ENCODE results near the gene SLC4A1AP. TPM values are rescaled to one million over a fixed set of nuclear protein-coding genes. Genes with fewer than 3 reads are reported as not detected.

The SLC4A1AP gene
- total RNA-seq, 1 donor from 2014 or later, result 23.4 TPM

DNA sequence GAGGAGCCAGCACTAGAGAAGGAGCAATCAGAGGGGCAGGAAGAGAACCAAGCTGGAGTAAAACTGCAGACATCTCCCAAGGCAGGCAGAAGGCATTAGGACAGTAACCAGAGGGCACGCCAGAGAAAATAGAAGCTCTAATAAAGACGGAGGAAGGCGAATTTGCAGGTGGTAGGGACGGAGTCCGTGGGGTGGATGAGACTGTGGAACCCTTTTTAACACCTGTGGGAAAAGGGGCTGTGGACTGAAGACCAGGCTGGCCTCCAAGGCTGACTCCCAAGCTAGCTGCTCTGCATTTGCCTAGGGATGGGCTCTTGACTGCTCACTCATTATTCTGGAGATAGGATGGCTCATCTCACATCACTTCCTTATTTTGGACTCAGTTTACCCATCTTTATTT lies 49.5 kb downstream of the SLC4A1AP start:
- no peak for DNase-seq (ENCODE audit: low spot score)
- intact Hi-C loops (cut with DNase I), result no loop called here

DNA sequence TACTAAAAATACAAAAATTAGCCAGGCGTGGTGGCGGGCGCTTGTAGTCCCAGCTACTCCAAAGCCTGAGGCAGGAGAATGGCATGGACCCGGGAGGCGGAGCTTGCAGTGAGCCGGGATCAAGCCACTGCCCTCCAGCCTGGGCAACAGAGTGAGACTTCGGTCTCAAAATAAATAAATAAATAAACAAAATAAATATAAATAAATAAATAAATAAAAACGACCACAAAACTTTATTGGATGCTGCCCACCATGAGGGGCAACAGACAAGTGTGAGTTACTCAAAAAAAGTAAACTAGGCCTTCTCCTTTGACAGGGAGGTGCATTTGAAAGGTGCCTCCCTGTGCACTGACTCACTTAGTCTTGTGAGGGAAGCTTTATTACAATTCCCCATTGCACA lies 50.4 kb downstream of the SLC4A1AP start:
- DNase-seq (ENCODE audit: low spot score), result no peak
- intact Hi-C loops (cut with DNase I), result loop anchor here (2.0 kb wide), 1 partner anchor 679 kb away; the partner anchor contains the start of gene FOSL2

DNA sequence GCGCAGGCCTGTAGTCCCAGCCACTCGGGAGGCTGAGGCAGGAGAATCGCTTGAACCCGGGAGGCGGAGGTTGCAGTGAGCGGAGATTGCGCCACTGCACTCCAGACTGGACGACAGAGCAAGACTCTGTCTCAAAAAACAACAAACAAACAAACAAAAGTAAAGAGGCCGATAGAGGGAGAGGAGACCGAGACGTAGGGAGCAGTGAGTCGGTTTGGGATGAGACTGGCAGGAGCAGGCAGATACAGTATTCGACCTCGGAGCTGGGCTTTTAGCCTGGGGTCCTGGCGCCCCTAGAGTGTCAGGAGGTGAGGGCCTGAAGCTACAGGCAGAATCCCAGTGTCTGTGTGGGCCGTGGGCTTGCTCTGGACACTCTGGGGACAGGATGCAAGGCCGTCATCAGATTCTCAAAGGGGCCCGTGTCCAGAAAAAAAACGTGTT lies 51.2 kb downstream of the SLC4A1AP start:
- DNase-seq (ENCODE audit: low spot score), result no peak
- intact Hi-C loops (cut with DNase I), result loop anchor here (2.0 to 5.0 kb wide), 2 partner anchors 82 to 678 kb away; partner anchors contain the start of gene FOSL2

- intact Hi-C loops (cut with DNase I), result loop anchor here (2.0 to 5.0 kb wide), 2 partner anchors 82 to 677 kb away; partner anchors contain the start of gene FOSL2
- DNase-seq (ENCODE audit: low spot score), result peak; percentile 89
Measured at GRCh38 chr2:27715318-27716210, 51.9 kb downstream of the SLC4A1AP start.

- DNase-seq (ENCODE audit: low spot score), result no peak
- intact Hi-C loops (cut with DNase I), result loop anchor here (5.0 kb wide), 1 partner anchor 81 kb away; no protein-coding TSS in a partner anchor
Measured at GRCh38 chr2:27716301-27717069, 52.8 kb downstream of the SLC4A1AP start.

DNA sequence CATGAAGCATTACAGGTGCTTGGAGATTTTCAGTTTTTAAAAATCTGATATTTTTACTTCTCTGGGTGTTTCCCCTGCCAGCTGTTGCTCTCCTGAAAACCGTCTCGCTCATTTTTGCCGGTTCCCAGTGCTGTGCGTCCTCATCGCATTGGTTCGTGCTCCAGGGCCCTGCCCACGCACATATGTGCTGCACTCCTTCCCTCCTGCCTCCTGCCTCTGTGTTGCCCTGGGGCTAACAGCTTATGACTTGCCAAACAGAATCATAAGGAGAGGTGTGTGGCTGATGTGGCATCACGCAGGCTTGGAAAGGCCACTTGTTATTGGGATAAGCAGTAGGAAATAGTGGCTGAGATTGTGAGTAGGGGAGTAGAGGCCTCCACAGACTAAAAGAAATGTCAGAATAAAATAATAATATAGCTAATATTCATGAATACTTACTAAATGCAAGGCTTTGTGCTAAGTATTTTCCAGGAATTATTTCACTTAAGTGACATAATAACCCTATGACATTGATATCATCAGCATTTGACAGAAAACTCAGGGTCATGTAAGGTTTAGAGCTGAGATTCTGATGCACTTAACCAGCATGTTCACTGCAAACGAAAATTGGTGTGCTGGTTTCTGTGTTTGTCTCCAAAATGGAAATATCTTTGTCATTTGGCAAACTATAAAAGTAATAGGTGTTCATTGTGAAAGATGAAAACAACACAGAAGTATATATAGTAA lies 53.5 kb downstream of the SLC4A1AP start:
- intact Hi-C loops (cut with DNase I), result loop anchor here (5.0 kb wide), 1 partner anchor 80 kb away; no protein-coding TSS in a partner anchor
- no peak for DNase-seq (ENCODE audit: low spot score)

- DNase-seq (ENCODE audit: low spot score), result no peak
- intact Hi-C loops (cut with DNase I), result no loop called here
Measured at GRCh38 chr2:27720004-27720551, 56.4 kb downstream of the SLC4A1AP start.

DNA sequence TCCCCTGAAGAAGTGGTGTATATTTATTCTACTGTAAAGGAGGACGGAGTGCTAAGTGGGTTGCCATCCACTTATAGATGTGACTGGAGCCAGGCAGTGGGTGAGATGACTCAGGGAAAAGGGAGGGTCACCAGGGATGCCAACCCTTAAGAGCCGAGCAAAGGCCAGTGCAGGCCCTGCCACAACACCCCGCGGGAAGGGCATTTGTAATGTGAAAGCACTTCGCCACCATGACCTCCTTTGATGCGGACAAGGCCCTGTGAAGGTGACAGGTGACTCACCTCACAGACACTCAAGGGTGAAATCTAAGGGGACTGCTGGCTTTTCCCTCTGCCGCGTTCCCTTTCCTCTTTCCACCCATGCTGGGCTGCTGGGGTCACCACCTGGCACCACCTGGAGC lies 57.6 kb downstream of the SLC4A1AP start:
- DNase-seq (ENCODE audit: low spot score), result no peak
- intact Hi-C loops (cut with DNase I), result no loop called here

DNA sequence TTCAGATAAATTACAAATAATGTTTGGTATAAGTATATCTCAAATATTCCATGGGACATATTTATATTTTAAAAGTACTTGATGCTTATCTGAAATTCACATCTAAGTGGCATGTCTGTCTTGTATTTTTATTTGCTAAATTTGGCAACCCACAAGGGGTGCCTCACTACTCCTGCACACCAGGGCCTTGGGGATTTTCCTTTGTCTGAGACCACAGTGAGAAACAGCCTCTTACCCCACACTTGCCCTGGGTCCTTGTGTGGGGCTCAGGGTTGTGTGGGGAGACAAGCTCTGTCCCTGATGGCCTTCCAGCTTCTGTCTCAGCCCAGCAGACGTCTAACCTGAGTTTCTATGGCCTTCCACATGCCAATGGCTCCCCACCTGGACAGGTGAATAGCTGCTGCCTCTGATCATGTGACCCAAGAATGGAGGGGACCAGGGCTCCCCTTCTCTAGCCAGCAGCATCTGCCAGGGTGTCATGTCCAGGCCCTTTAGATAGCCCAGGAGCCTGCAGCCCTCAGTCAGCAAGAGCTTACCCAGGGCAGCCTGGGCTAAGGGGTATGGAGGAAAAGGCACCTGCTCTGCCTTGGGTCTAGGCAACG lies 58.3 kb downstream of the SLC4A1AP start:
- DNase-seq (ENCODE audit: low spot score), result no peak
- intact Hi-C loops (cut with DNase I), result no loop called here

- intact Hi-C loops (cut with DNase I), result no loop called here
- DNase-seq (ENCODE audit: low spot score), result no peak
Measured at GRCh38 chr2:27723372-27724144, 59.9 kb downstream of the SLC4A1AP start.

- DNase-seq (ENCODE audit: low spot score), result no peak
- intact Hi-C loops (cut with DNase I), result no loop called here
Measured at GRCh38 chr2:27724191-27724590, 60.5 kb downstream of the SLC4A1AP start.

- intact Hi-C loops (cut with DNase I), result no loop called here
Measured at GRCh38 chr2:27724905-27725701, 61.4 kb downstream of the SLC4A1AP start.

DNA sequence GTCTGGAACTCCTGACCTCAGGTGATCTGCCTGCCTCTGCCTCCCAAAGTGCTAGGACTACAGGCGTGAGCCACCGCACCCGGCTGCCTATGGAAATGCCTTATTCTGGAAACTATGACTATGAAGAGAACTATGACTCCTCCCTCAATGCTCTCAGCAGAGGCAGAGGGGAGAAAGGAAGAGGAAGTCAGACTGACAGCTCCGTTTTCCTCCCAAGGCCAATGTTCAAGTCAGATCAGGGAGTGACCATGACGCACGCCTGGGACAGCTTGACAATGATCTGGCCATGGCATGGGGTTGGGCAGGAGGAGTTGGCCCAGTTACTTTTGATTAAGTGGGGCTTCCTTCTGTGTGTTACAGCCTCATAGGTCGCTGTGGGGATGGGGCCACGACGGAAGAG lies 63.6 kb downstream of the SLC4A1AP start:
- intact Hi-C loops (cut with DNase I), result no loop called here

More at GRCh38 chr2:27724905-27725701, 61.4 kb downstream of the SLC4A1AP start:
- DNase-seq (ENCODE audit: low spot score), result no peak

DNA sequence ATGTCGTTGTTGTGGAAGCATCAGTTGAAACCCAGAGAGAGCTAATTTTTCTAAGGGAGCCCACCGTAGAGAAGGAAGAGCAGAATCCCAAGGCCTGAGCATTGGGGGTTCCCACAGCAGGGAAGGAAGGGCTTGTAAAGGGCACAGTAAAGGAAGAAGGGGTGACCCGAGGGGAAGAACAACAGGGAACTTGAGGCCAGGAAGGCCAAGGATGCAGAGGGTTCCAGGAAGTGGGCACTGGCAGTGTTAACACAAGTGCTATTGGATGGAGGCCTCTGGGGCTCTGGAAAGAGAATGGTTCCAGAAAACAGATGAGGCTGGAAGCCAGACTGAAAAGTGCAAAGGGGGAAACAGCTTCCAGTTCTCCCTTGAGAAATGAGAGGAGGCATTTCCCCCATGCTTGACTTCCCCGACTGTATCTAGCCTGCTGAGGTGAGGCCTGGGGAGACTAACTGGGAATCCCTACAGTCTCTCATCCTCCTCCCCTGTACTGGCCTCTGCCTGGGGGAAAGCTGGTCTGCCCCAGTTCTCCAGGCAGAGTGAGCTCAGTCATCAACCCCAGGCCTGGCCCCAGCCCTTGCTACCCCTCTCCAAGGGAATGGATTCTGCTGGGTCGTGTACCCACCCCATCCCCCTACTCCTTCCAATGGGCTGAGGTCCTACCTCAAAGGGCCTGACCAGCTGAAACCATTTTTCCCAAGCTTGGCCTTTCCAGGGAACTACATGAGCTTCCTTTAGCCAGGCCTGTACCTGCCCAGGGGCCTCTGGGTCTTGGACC lies 64.6 kb downstream of the SLC4A1AP start:
- intact Hi-C loops (cut with DNase I), result no loop called here
- no peak for DNase-seq (ENCODE audit: low spot score)

More for the DNA sequence above, 63.6 kb downstream of the SLC4A1AP start:
- DNase-seq (ENCODE audit: low spot score), result no peak

- intact Hi-C loops (cut with DNase I), result no loop called here
- DNase-seq (ENCODE audit: low spot score), result no peak
Measured at GRCh38 chr2:27729198-27729597, 65.5 kb downstream of the SLC4A1AP start.

- intact Hi-C loops (cut with DNase I), result no loop called here
- no peak for DNase-seq (ENCODE audit: low spot score)
Measured at GRCh38 chr2:27729614-27730013, 65.9 kb downstream of the SLC4A1AP start.

GRCh38 chr2:27730261-27730662 lies 66.6 kb downstream of the SLC4A1AP start:
- DNase-seq (ENCODE audit: low spot score), result no peak
- intact Hi-C loops (cut with DNase I), result no loop called here

Measured in cardiac septum (tissue), 1 donor.